ENCODE measurements around the gene LRRC32.

GRCh38 chr11:76653674-76654284 lies 16.8 kb downstream of the LRRC32 start:
- TF ChIP-seq CTCF (IDR thresholded peaks at IDR 0.05): no peak
- peak in 2 of 3 donors; percentile 41 to 45 for TF ChIP-seq POLR2AphosphoS5 (IDR thresholded peaks at IDR 0.05)
- no peak for TF ChIP-seq POLR2A (IDR thresholded peaks at IDR 0.05)

All from stomach (tissue), 4 donors.